Esophagus muscularis mucosa (tissue), 3 donors: Measurements from ENCODE around the gene FOXF2.

Experiments used
- EP300 ChIP-seq: sonication (generic); formaldehyde crosslinking; IDR thresholded peaks from one replicate; pipeline ENCODE4 v1.6.1; 2017; ENCODE audit warnings: antibody characterized with exemption
- POLR2A ChIP-seq: fragments of 450-650 bp; IDR thresholded peaks from one replicate; pipeline ENCODE4 v1.6.1; 2017; ENCODE audit warnings: antibody characterized with exemption, moderate library complexity, mild to moderate bottlenecking, low read depth
- POLR2AphosphoS5 ChIP-seq, 2 donors: sonication (generic); formaldehyde crosslinking; IDR thresholded peaks; one replicate each; pipeline ENCODE4 v1.6.1; 2017; ENCODE audit warnings: antibody characterized with exemption in 2 of 2

DNA sequence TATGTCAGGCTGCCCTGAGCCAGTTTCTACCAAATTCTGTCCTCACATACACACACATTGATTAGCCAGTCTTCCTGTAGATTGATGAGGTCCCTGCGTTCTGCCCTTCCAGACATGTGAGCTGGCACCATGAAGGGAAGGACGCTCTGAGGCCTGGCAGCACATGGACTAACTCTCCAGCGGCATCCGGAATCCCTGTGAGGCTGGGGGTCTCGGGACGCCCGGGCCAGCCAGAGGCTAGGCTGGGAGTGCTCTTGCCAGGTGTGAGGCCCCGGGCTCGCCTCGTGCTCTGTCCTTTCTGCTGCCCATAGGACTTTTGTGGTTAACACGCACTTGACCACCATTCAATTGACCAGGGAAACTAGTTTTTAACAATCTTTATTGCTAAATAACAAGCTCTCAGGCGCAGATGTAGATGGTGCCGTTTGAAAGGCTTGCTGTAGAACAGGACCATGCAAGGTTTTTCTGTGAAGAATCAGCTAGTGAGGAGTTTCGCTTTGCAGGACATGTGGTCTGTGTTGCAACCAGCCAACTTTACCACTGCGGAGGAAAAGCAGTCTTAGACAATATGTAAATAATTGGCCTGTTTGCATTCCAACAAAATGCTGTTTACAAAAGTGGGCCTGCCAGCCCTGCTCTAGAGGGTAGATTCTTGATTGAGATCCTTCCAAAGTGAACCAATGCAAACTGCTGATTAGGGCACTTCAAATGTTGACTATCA lies 29.3 kb downstream of the FOXF2 start:
- no peak for TF ChIP-seq POLR2AphosphoS5 (IDR thresholded peaks at IDR 0.05)
- no peak for TF ChIP-seq POLR2A
- no peak for TF ChIP-seq EP300
